ENCODE data around the gene DGKD. TPM values are rescaled to one million over a fixed set of nuclear protein-coding genes. Genes with fewer than 3 reads are reported as not detected.

The DGKD gene
- total and polyA plus RNA-seq, 4 donors, result 26.0 to 75.0 (median 43.8) TPM

- Histone ChIP-seq H3K4me1 (ENCODE audit: control insufficient read depth, insufficient read depth, low read length) (peaks cover 22% of the 10 kb centered on the region), H3K27ac (ENCODE audit: low read depth, low read length) (no peak overlapping the region), H3K4me3 (ENCODE audit: low read depth, low read length) (no peak overlapping the region), H3K27me3 (ENCODE audit: control insufficient read depth, insufficient read depth, low read length) (no peaks in the 10 kb centered on the region), H3K9me3 (ENCODE audit: control insufficient read depth, insufficient read depth, low read length) (no peaks in the 10 kb centered on the region), H3K36me3 (ENCODE audit: control insufficient read depth, insufficient read depth, low read length) (no peaks in the 10 kb centered on the region)
- peak in 1 of 6 donors; percentile 60 for DNase-seq (ENCODE audit: low read depth in 4 of 6, low spot score in 6 of 6)
- WGBS (ENCODE audit: insufficient coverage), result 86% methylated on average over 3 of the region's 4 CpGs
Observed at GRCh38 chr2:233356546-233357308, 2.4 kb downstream of the DGKD start.

- Histone ChIP-seq H3K27ac (ENCODE audit: low read depth, low read length) (no peak overlapping the region), H3K4me3 (ENCODE audit: low read depth, low read length) (no peak overlapping the region), H3K36me3 (ENCODE audit: control insufficient read depth, insufficient read depth, low read length) (no peaks in the 10 kb centered on the region), H3K4me1 (ENCODE audit: control insufficient read depth, insufficient read depth, low read length) (peaks cover 18% of the 10 kb centered on the region), H3K9me3 (ENCODE audit: control insufficient read depth, insufficient read depth, low read length) (no peaks in the 10 kb centered on the region), H3K27me3 (ENCODE audit: control insufficient read depth, insufficient read depth, low read length) (no peaks in the 10 kb centered on the region)
- no CpG with 5 or more reads among the region's 4 CpGs for WGBS (ENCODE audit: insufficient coverage)
- DNase-seq (ENCODE audit: low read depth in 4 of 6, low spot score in 6 of 6), result no peak
Observed at GRCh38 chr2:233358335-233358734, 4.0 kb downstream of the DGKD start.

GRCh38 chr2:233358947-233359346 is 4.7 kb downstream of the DGKD start:
- Histone ChIP-seq H3K4me3 (ENCODE audit: low read depth, low read length) (no peak overlapping the region), H3K9me3 (ENCODE audit: control insufficient read depth, insufficient read depth, low read length) (peaks cover 2% of the 10 kb centered on the region), H3K36me3 (ENCODE audit: control insufficient read depth, insufficient read depth, low read length) (no peaks in the 10 kb centered on the region), H3K4me1 (ENCODE audit: control insufficient read depth, insufficient read depth, low read length) (peaks cover 12% of the 10 kb centered on the region), H3K27me3 (ENCODE audit: control insufficient read depth, insufficient read depth, low read length) (no peaks in the 10 kb centered on the region), H3K27ac (ENCODE audit: low read depth, low read length) (no peak overlapping the region)
- DNase-seq (ENCODE audit: low read depth in 4 of 6, low spot score in 6 of 6), result no peak
- 100% methylated on average over 2 of the region's 6 CpGs for WGBS (ENCODE audit: insufficient coverage)

- Histone ChIP-seq H3K27ac (ENCODE audit: low read depth, low read length) (no peak overlapping the region), H3K27me3 (ENCODE audit: control insufficient read depth, insufficient read depth, low read length) (no peaks in the 10 kb centered on the region), H3K4me3 (ENCODE audit: low read depth, low read length) (no peak overlapping the region), H3K4me1 (ENCODE audit: control insufficient read depth, insufficient read depth, low read length) (peaks cover 10% of the 10 kb centered on the region), H3K36me3 (ENCODE audit: control insufficient read depth, insufficient read depth, low read length) (no peaks in the 10 kb centered on the region), H3K9me3 (ENCODE audit: control insufficient read depth, insufficient read depth, low read length) (peaks cover 2% of the 10 kb centered on the region)
- DNase-seq (ENCODE audit: low read depth in 4 of 6, low spot score in 6 of 6), result no peak
- 100% methylated on average over 2 of the region's 3 CpGs for WGBS (ENCODE audit: insufficient coverage)
Observed at GRCh38 chr2:233359823-233360222, 5.5 kb downstream of the DGKD start.

GRCh38 chr2:233360771-233361176 is 6.5 kb downstream of the DGKD start:
- WGBS (ENCODE audit: insufficient coverage), result 69% methylated on average over 4 of the region's 4 CpGs
- no peaks in the 10 kb centered on the region for H3K36me3 ChIP-seq (ENCODE audit: control insufficient read depth, insufficient read depth, low read length)
- no peak for DNase-seq (ENCODE audit: low read depth in 4 of 6, low spot score in 6 of 6)
- H3K27ac ChIP-seq (ENCODE audit: low read depth, low read length), result no peak overlapping the region
- peaks cover 2% of the 10 kb centered on the region for H3K9me3 ChIP-seq (ENCODE audit: control insufficient read depth, insufficient read depth, low read length)
- H3K4me3 ChIP-seq (ENCODE audit: low read depth, low read length), result no peak overlapping the region
- no peaks in the 10 kb centered on the region for H3K27me3 ChIP-seq (ENCODE audit: control insufficient read depth, insufficient read depth, low read length)
- peaks cover 3% of the 10 kb centered on the region for H3K4me1 ChIP-seq (ENCODE audit: control insufficient read depth, insufficient read depth, low read length)

GRCh38 chr2:233361297-233361696 is 7.0 kb downstream of the DGKD start:
- no peak overlapping the region for H3K27ac ChIP-seq (ENCODE audit: low read depth, low read length)
- H3K36me3 ChIP-seq (ENCODE audit: control insufficient read depth, insufficient read depth, low read length), result no peaks in the 10 kb centered on the region
- H3K4me3 ChIP-seq (ENCODE audit: low read depth, low read length), result no peak overlapping the region
- no peaks in the 10 kb centered on the region for H3K27me3 ChIP-seq (ENCODE audit: control insufficient read depth, insufficient read depth, low read length)
- H3K9me3 ChIP-seq (ENCODE audit: control insufficient read depth, insufficient read depth, low read length), result peaks cover 2% of the 10 kb centered on the region
- H3K4me1 ChIP-seq (ENCODE audit: control insufficient read depth, insufficient read depth, low read length), result no peaks in the 10 kb centered on the region
- no peak for DNase-seq (ENCODE audit: low read depth in 4 of 6, low spot score in 6 of 6)
- WGBS (ENCODE audit: insufficient coverage), result 78% methylated on average over 4 of the region's 7 CpGs

- Histone ChIP-seq H3K36me3 (ENCODE audit: control insufficient read depth, insufficient read depth, low read length) (no peaks in the 10 kb centered on the region), H3K27me3 (ENCODE audit: control insufficient read depth, insufficient read depth, low read length) (no peaks in the 10 kb centered on the region), H3K27ac (ENCODE audit: low read depth, low read length) (no peak overlapping the region), H3K4me3 (ENCODE audit: low read depth, low read length) (no peak overlapping the region), H3K9me3 (ENCODE audit: control insufficient read depth, insufficient read depth, low read length) (peaks cover 2% of the 10 kb centered on the region), H3K4me1 (ENCODE audit: control insufficient read depth, insufficient read depth, low read length) (no peaks in the 10 kb centered on the region)
- no peak for DNase-seq (ENCODE audit: low read depth in 4 of 6, low spot score in 6 of 6)
- no CpG with 5 or more reads among the region's 2 CpGs for WGBS (ENCODE audit: insufficient coverage)
Observed at GRCh38 chr2:233362742-233363141, 8.4 kb downstream of the DGKD start.

- H3K4me3 ChIP-seq (ENCODE audit: low read depth, low read length), result no peak overlapping the region
- peaks cover 2% of the 10 kb centered on the region for H3K9me3 ChIP-seq (ENCODE audit: control insufficient read depth, insufficient read depth, low read length)
- H3K4me1 ChIP-seq (ENCODE audit: control insufficient read depth, insufficient read depth, low read length), result peaks cover 2% of the 10 kb centered on the region
- no peaks in the 10 kb centered on the region for H3K27me3 ChIP-seq (ENCODE audit: control insufficient read depth, insufficient read depth, low read length)
- no peaks in the 10 kb centered on the region for H3K36me3 ChIP-seq (ENCODE audit: control insufficient read depth, insufficient read depth, low read length)
- DNase-seq (ENCODE audit: low read depth in 4 of 6, low spot score in 6 of 6), result no peak
- H3K27ac ChIP-seq (ENCODE audit: low read depth, low read length), result no peak overlapping the region
- 94% methylated on average over 3 of the region's 6 CpGs for WGBS (ENCODE audit: insufficient coverage)
Observed at GRCh38 chr2:233363744-233364235, 9.5 kb downstream of the DGKD start.

GRCh38 chr2:233365861-233366520 is 11.7 kb downstream of the DGKD start:
- H3K27me3 ChIP-seq (ENCODE audit: control insufficient read depth, insufficient read depth, low read length), result no peaks in the 10 kb centered on the region
- H3K9me3 ChIP-seq (ENCODE audit: control insufficient read depth, insufficient read depth, low read length), result peaks cover 2% of the 10 kb centered on the region
- no peak overlapping the region for H3K4me3 ChIP-seq (ENCODE audit: low read depth, low read length)
- peaks cover 7% of the 10 kb centered on the region for H3K4me1 ChIP-seq (ENCODE audit: control insufficient read depth, insufficient read depth, low read length)
- H3K36me3 ChIP-seq (ENCODE audit: control insufficient read depth, insufficient read depth, low read length), result no peaks in the 10 kb centered on the region
- 86% methylated on average over 5 of the region's 6 CpGs for WGBS (ENCODE audit: insufficient coverage)
- DNase-seq (ENCODE audit: low read depth in 4 of 6, low spot score in 6 of 6), result no peak
- H3K27ac ChIP-seq (ENCODE audit: low read depth, low read length), result no peak overlapping the region

GRCh38 chr2:233367586-233367985 is 13.3 kb downstream of the DGKD start:
- Histone ChIP-seq H3K4me3 (ENCODE audit: low read depth, low read length) (no peak overlapping the region), H3K27me3 (ENCODE audit: control insufficient read depth, insufficient read depth, low read length) (no peaks in the 10 kb centered on the region), H3K4me1 (ENCODE audit: control insufficient read depth, insufficient read depth, low read length) (peaks cover 7% of the 10 kb centered on the region), H3K36me3 (ENCODE audit: control insufficient read depth, insufficient read depth, low read length) (no peaks in the 10 kb centered on the region), H3K9me3 (ENCODE audit: control insufficient read depth, insufficient read depth, low read length) (peaks cover 4% of the 10 kb centered on the region), H3K27ac (ENCODE audit: low read depth, low read length) (no peak overlapping the region)
- DNase-seq (ENCODE audit: low read depth in 4 of 6, low spot score in 6 of 6), result no peak
- WGBS (ENCODE audit: insufficient coverage), result no CpG with 5 or more reads among the region's 3 CpGs

Data from spinal cord (tissue), 10 donors.